ENCODE results near the gene SNPH. TPM values are rescaled to one million over a fixed set of nuclear protein-coding genes. Genes with fewer than 3 reads are reported as not detected.
A peak's percentile ranks its signal among the peaks of the same experiment; 100 is the strongest.

SNPH gene
- total RNA-seq, 2 experiments from 2014 or later = 6.5 to 7.6 TPM

- no peaks in the 10 kb centered on the region for H3K9me3 Mint-ChIP-seq (ENCODE audit: insufficient read depth)
- H3K36me3 Mint-ChIP-seq (ENCODE audit: low read depth) = peaks cover 3% of the 10 kb centered on the region
- H3K27ac Mint-ChIP-seq = no peak overlapping the region
- H3K4me3 Mint-ChIP-seq = no peak overlapping the region
- ChIA-PET CTCF (interaction anchor here (0.8 to 1.6 kb wide), 4 partner anchors 10 to 143 kb away, joined by 3 to 7 read pairs (median 4); no protein-coding TSS in a partner anchor), POLR2A (no interaction called here)
- H3K27me3 Mint-ChIP-seq (ENCODE audit: low read depth) = no peaks in the 10 kb centered on the region
- H3K4me1 Mint-ChIP-seq (ENCODE audit: low read depth) = peaks cover 22% of the 10 kb centered on the region
- no peak for DNase-seq
- no peak for ATAC-seq
Measured at GRCh38 chr20:1322511-1323245, 56.6 kb downstream of the SNPH start.

- DNase-seq = no peak
- ATAC-seq = no peak
- Mint-ChIP-seq H3K9me3 (ENCODE audit: insufficient read depth) (no peaks in the 10 kb centered on the region), H3K36me3 (ENCODE audit: low read depth) (peaks cover 7% of the 10 kb centered on the region), H3K27me3 (ENCODE audit: low read depth) (no peaks in the 10 kb centered on the region), H3K4me3 (no peak overlapping the region), H3K27ac (no peak overlapping the region), H3K4me1 (ENCODE audit: low read depth) (peaks cover 16% of the 10 kb centered on the region)
- POLR2A ChIA-PET = no interaction called here
- CTCF ChIA-PET = interaction anchor here (1.6 to 1.9 kb wide), 3 partner anchors 11 to 144 kb away, joined by 7 to 10 read pairs (median 9); partner anchors contain the start of gene NSFL1C
Measured at GRCh38 chr20:1323256-1323655, 57.2 kb downstream of the SNPH start.

GRCh38 chr20:1323830-1324597, 57.9 kb downstream of the SNPH start:
- POLR2A ChIA-PET = interaction anchor here (0.6 to 2.0 kb wide), 5 partner anchors 12 to 65 kb away, joined by 3 to 11 read pairs (median 3); no protein-coding TSS in a partner anchor
- no peak overlapping the region for H3K4me3 Mint-ChIP-seq

GRCh38 chr20:1324598-1325172, 58.6 kb downstream of the SNPH start:
- peak; percentile 8 for ATAC-seq
- no peaks in the 10 kb centered on the region for H3K27me3 Mint-ChIP-seq (ENCODE audit: low read depth)
- CTCF ChIA-PET = interaction anchor here (0.7 to 2.0 kb wide), 5 partner anchors 12 to 179 kb away, joined by 3 to 10 read pairs (median 9); partner anchors contain the start of gene NSFL1C

More at GRCh38 chr20:1323830-1324597, 57.9 kb downstream of the SNPH start:
- no peak for ATAC-seq
- Mint-ChIP-seq H3K36me3 (ENCODE audit: low read depth) (peaks cover 7% of the 10 kb centered on the region), H3K27ac (no peak overlapping the region), H3K9me3 (ENCODE audit: insufficient read depth) (no peaks in the 10 kb centered on the region), H3K4me1 (ENCODE audit: low read depth) (peaks cover 13% of the 10 kb centered on the region), H3K27me3 (ENCODE audit: low read depth) (no peaks in the 10 kb centered on the region)
- CTCF ChIA-PET = interaction anchor here (1.1 to 2.0 kb wide), 4 partner anchors 12 to 180 kb away, joined by 4 to 10 read pairs (median 9); partner anchors contain the start of gene NSFL1C
- no peak for DNase-seq

GRCh38 chr20:1325173-1326030, 59.3 kb downstream of the SNPH start:
- H3K4me1 Mint-ChIP-seq (ENCODE audit: low read depth) = peaks cover 25% of the 10 kb centered on the region
- peaks cover 16% of the 10 kb centered on the region for H3K36me3 Mint-ChIP-seq (ENCODE audit: low read depth)
- DNase-seq (peak; percentile 99), ATAC-seq (peak; percentile 89)
- H3K27ac Mint-ChIP-seq = no peak overlapping the region
- no peaks in the 10 kb centered on the region for H3K27me3 Mint-ChIP-seq (ENCODE audit: low read depth)
- H3K9me3 Mint-ChIP-seq (ENCODE audit: insufficient read depth) = no peaks in the 10 kb centered on the region
- CTCF ChIA-PET = interaction anchor here (0.7 to 2.0 kb wide), 5 partner anchors 13 to 178 kb away, joined by 3 to 10 read pairs (median 9); partner anchors contain the start of gene NSFL1C
- no peak overlapping the region for H3K4me3 Mint-ChIP-seq
- POLR2A ChIA-PET = interaction anchor here (0.7 to 2.0 kb wide), 13 partner anchors 10 to 233 kb away, joined by 3 to 11 read pairs (median 4); no protein-coding TSS in a partner anchor

More at GRCh38 chr20:1324598-1325172, 58.6 kb downstream of the SNPH start:
- H3K36me3 Mint-ChIP-seq (ENCODE audit: low read depth) = peaks cover 10% of the 10 kb centered on the region
- POLR2A ChIA-PET = interaction anchor here (0.6 to 2.0 kb wide), 7 partner anchors 10 to 119 kb away, joined by 3 to 11 read pairs (median 4); no protein-coding TSS in a partner anchor
- H3K9me3 Mint-ChIP-seq (ENCODE audit: insufficient read depth) = no peaks in the 10 kb centered on the region
- DNase-seq = no peak
- no peak overlapping the region for H3K27ac Mint-ChIP-seq
- H3K4me1 Mint-ChIP-seq (ENCODE audit: low read depth) = peaks cover 19% of the 10 kb centered on the region
- H3K4me3 Mint-ChIP-seq = no peak overlapping the region

DNA sequence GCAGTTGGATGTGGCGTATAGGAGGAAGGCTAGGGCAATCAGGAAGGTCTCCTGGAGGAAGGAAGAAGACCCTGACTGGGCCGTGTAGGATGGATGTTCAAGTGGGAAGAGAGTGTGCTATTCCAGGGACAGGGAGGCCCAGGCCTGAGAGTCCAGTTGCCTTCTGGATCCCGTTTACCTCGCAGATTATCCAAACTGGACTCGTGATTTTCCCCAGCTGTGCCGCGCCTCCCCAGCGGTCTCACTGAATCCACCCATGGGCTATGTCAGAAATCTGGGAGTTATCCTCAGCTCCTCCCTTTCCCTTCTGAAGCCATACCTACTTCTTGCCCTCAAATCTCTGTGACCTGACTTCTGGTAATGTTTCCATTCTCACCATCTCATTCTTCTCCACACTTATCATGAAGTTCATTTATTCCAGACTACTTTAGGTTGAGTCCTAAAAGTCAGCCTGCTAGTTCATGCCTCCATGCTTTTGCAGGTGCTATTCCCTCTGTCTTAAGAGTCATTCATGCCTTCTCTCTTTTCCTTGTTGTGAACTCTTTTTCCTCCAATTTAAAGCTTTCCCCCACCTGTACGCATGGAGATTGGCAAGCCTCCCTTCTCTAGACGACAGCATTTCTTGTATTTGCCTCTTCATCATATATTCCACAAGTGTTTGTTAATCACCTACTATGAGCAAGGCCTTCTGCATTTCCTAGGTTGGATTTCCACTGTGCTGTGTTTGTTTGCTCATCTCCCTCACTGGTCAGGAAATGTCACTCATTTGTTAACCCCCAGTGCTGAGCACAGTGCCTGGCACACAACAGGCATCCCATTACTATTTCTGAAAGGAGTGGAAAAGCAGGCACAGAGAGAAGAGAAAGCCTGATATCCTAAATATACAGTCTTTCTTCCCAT, 60.2 kb downstream of the SNPH start:
- H3K9me3 Mint-ChIP-seq (ENCODE audit: insufficient read depth) = no peaks in the 10 kb centered on the region
- H3K4me3 Mint-ChIP-seq = no peak overlapping the region
- DNase-seq (no peak), ATAC-seq (no peak)
- H3K27me3 Mint-ChIP-seq (ENCODE audit: low read depth) = no peaks in the 10 kb centered on the region
- peaks cover 33% of the 10 kb centered on the region for H3K4me1 Mint-ChIP-seq (ENCODE audit: low read depth)
- ChIA-PET POLR2A (interaction anchor here (0.7 to 2.0 kb wide), 12 partner anchors 10 to 232 kb away, joined by 3 to 11 read pairs (median 4); no protein-coding TSS in a partner anchor), CTCF (interaction anchor here (0.7 to 2.0 kb wide), 6 partner anchors 13 to 178 kb away, joined by 3 to 9 read pairs (median 4); no protein-coding TSS in a partner anchor)
- H3K36me3 Mint-ChIP-seq (ENCODE audit: low read depth) = peaks cover 20% of the 10 kb centered on the region
- H3K27ac Mint-ChIP-seq = no peak overlapping the region

DNA sequence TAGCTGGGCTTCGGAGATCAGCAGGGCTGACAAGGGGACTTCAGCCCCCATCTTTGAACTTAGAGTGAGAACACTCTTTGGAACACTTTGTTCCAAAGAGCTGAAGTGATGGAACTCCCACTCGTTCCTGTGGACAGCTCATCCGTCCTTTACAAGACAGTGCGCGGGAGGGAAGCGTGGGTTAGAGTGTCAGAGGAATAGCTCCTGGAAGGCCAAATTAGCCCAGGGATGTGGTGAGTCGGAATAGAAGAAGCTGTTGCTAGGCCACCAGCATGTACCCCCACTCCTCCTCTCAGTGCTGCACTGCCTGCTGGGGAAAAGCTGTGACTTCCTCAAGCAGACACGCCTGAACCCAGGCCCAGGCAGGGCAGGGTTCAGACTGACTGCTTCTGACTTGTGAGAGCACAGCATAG, 61.2 kb downstream of the SNPH start:
- Mint-ChIP-seq H3K4me3 (peak overlapping the region; percentile 26), H3K27ac (peak overlapping the region; percentile 44), H3K27me3 (ENCODE audit: low read depth) (no peaks in the 10 kb centered on the region), H3K4me1 (ENCODE audit: low read depth) (peaks cover 34% of the 10 kb centered on the region), H3K36me3 (ENCODE audit: low read depth) (peaks cover 26% of the 10 kb centered on the region), H3K9me3 (ENCODE audit: insufficient read depth) (no peaks in the 10 kb centered on the region)
- ChIA-PET CTCF (interaction anchor here (0.7 to 1.5 kb wide), 7 partner anchors 9 to 65 kb away, joined by 3 to 5 read pairs (median 4); no protein-coding TSS in a partner anchor), POLR2A (interaction anchor here (1.1 kb wide), 1 partner anchor 9 kb away, joined by 3 read pairs; no protein-coding TSS in a partner anchor)
- DNase-seq = no peak
- ATAC-seq = no peak

- H3K9me3 Mint-ChIP-seq (ENCODE audit: insufficient read depth) = no peaks in the 10 kb centered on the region
- H3K27ac Mint-ChIP-seq = peak overlapping the region; percentile 75
- ATAC-seq (no peak), DNase-seq (no peak)
- peaks cover 40% of the 10 kb centered on the region for H3K4me1 Mint-ChIP-seq (ENCODE audit: low read depth)
- no peaks in the 10 kb centered on the region for H3K27me3 Mint-ChIP-seq (ENCODE audit: low read depth)
- no peak overlapping the region for H3K4me3 Mint-ChIP-seq
- peaks cover 30% of the 10 kb centered on the region for H3K36me3 Mint-ChIP-seq (ENCODE audit: low read depth)
- ChIA-PET CTCF (interaction anchor here (0.9 to 1.8 kb wide), 10 partner anchors 9 to 176 kb away, joined by 3 to 6 read pairs (median 4); no protein-coding TSS in a partner anchor), POLR2A (interaction anchor here (1.1 kb wide), 1 partner anchor 8 kb away, joined by 3 read pairs; no protein-coding TSS in a partner anchor)
Measured at GRCh38 chr20:1327827-1328679, 62.0 kb downstream of the SNPH start.

- H3K36me3 Mint-ChIP-seq (ENCODE audit: low read depth) = peaks cover 35% of the 10 kb centered on the region
- H3K9me3 Mint-ChIP-seq (ENCODE audit: insufficient read depth) = no peaks in the 10 kb centered on the region
- CTCF ChIA-PET = interaction anchor here (0.7 to 1.8 kb wide), 6 partner anchors 10 to 175 kb away, joined by 3 to 6 read pairs (median 4); partner anchors contain the start of gene FKBP1A
- DNase-seq (no peak), ATAC-seq (no peak)
- no peak within 1 kb of the TSS for H3K4me3 Mint-ChIP-seq
- H3K27me3 Mint-ChIP-seq (ENCODE audit: low read depth) = no peaks in the 10 kb centered on the region
- H3K27ac Mint-ChIP-seq = peak within 1 kb of the TSS; percentile 88
- POLR2A ChIA-PET = interaction anchor here (1.0 kb wide), 1 partner anchor 63 kb away, joined by 3 read pairs; no protein-coding TSS in a partner anchor
- peaks cover 37% of the 10 kb centered on the region for H3K4me1 Mint-ChIP-seq (ENCODE audit: low read depth)
Measured at GRCh38 chr20:1328680-1329330, 62.7 kb downstream of the SNPH start, which contains the start of gene SDCBP2. SDCBP2 (minus strand) TSS chr20:1329139; CDS start chr20:1320416, 8,723 bp downstream.
